ENCODE data around the gene LRRC45. TPM values are rescaled to one million over a fixed set of nuclear protein-coding genes. Genes with fewer than 3 reads are reported as not detected.
A peak's percentile ranks its signal among the peaks of the same experiment; 100 is the strongest.

LRRC45 gene
- total and polyA plus RNA-seq, 8 donors: 12.0 to 23.2 (median 17.6) TPM

GRCh38 chr17:82055023-82055964 lies 32.2 kb downstream of the LRRC45 start:
- no peak for ATAC-seq
- intact Hi-C loops (cut with DNase I): no loop called here
- TF ChIP-seq CTCF (IDR thresholded peaks at IDR 0.05): no peak
- Histone ChIP-seq H3K4me1 (peaks cover 16 to 29% of the 10 kb centered on the region in 2 donors), H3K4me3 (no peak overlapping the region), H3K36me3 (peaks cover 0 to 72% of the 10 kb centered on the region in 2 donors), H3K27ac (no peak overlapping the region), H3K9me3 (no peaks in the 10 kb centered on the region), H3K27me3 (no peaks in the 10 kb centered on the region)
- DNase-seq: peak in 1 of 4 donors; percentile 56

GRCh38 chr17:82055965-82056728 lies 33.0 kb downstream of the LRRC45 start:
- Histone ChIP-seq H3K27ac (no peak overlapping the region), H3K9me3 (no peaks in the 10 kb centered on the region), H3K36me3 (peaks cover 0 to 81% of the 10 kb centered on the region in 2 donors), H3K4me1 (peaks cover 9 to 21% of the 10 kb centered on the region in 2 donors), H3K4me3 (no peak overlapping the region), H3K27me3 (no peaks in the 10 kb centered on the region)
- intact Hi-C loops (cut with DNase I): no loop called here
- no peak for TF ChIP-seq CTCF (IDR thresholded peaks at IDR 0.05)
- DNase-seq (peak in 1 of 4 donors; percentile 60), ATAC-seq (no peak)

- Histone ChIP-seq H3K36me3 (peaks cover 0 to 88% of the 10 kb centered on the region in 2 donors), H3K27ac (no peak overlapping the region), H3K4me3 (no peak overlapping the region), H3K27me3 (no peaks in the 10 kb centered on the region), H3K4me1 (peaks cover 9 to 20% of the 10 kb centered on the region in 2 donors), H3K9me3 (no peaks in the 10 kb centered on the region)
- no peak for TF ChIP-seq CTCF (IDR thresholded peaks at IDR 0.05)
- intact Hi-C loops (cut with DNase I): no loop called here
- ATAC-seq: no peak
- peak in 1 of 4 donors; percentile 70 for DNase-seq
These were observed 33.9 kb downstream of the LRRC45 start for GRCh38 chr17:82056729-82057621.

- Histone ChIP-seq H3K9me3 (no peaks in the 10 kb centered on the region), H3K27ac (no peak overlapping the region), H3K36me3 (peaks cover 0 to 99% of the 10 kb centered on the region in 2 donors), H3K4me3 (no peak overlapping the region), H3K27me3 (no peaks in the 10 kb centered on the region), H3K4me1 (peaks cover 0 to 8% of the 10 kb centered on the region in 2 donors)
- ATAC-seq: no peak
- intact Hi-C loops (cut with DNase I): no loop called here
- peak in 1 of 4 donors; percentile 54 for DNase-seq
- TF ChIP-seq CTCF (IDR thresholded peaks at IDR 0.05): no peak
These were observed 35.2 kb downstream of the LRRC45 start for GRCh38 chr17:82058230-82058854.
